Measurements from ENCODE around the gene BRD1.

Gene BRD1

GRCh38 chr22:49749227-49749626, 78.4 kb downstream of the BRD1 start:
- no peak for DNase-seq

GRCh38 chr22:49748514-49748913, 79.2 kb downstream of the BRD1 start:
- DNase-seq = no peak

GRCh38 chr22:49747716-49748115, 80.0 kb downstream of the BRD1 start:
- DNase-seq = no peak

GRCh38 chr22:49747130-49747529, 80.5 kb downstream of the BRD1 start:
- DNase-seq = no peak

- no peak for DNase-seq
These were observed 81.6 kb downstream of the BRD1 start for GRCh38 chr22:49746065-49746464.

- no peak for DNase-seq
These were observed 87.4 kb downstream of the BRD1 start for GRCh38 chr22:49740242-49740641.

GRCh38 chr22:49739138-49739537, 88.5 kb downstream of the BRD1 start:
- no peak for DNase-seq

- DNase-seq = no peak
These were observed 89.1 kb downstream of the BRD1 start for GRCh38 chr22:49738566-49738965.

- no peak for DNase-seq
These were observed 89.7 kb downstream of the BRD1 start for GRCh38 chr22:49738006-49738405.

GRCh38 chr22:49737101-49737551, 90.5 kb downstream of the BRD1 start:
- no peak for DNase-seq

GRCh38 chr22:49736538-49736937, 91.1 kb downstream of the BRD1 start:
- DNase-seq = no peak

GRCh38 chr22:49735901-49736421, 91.7 kb downstream of the BRD1 start:
- no peak for DNase-seq

GRCh38 chr22:49735411-49735900, 92.2 kb downstream of the BRD1 start:
- no peak for DNase-seq

- no peak for DNase-seq
These were observed 92.8 kb downstream of the BRD1 start for GRCh38 chr22:49734882-49735281.

- no peak for DNase-seq
These were observed 93.3 kb downstream of the BRD1 start for GRCh38 chr22:49734390-49734789.

- DNase-seq = no peak
These were observed 94.0 kb downstream of the BRD1 start for GRCh38 chr22:49733631-49734030.

GRCh38 chr22:49730656-49731055, 97.0 kb downstream of the BRD1 start:
- no peak for DNase-seq

GRCh38 chr22:49728570-49729271, 99.0 kb downstream of the BRD1 start:
- no peak for DNase-seq

GRCh38 chr22:49727881-49728569, 99.6 kb downstream of the BRD1 start:
- DNase-seq = no peak

- DNase-seq = no peak
These were observed 100.3 kb downstream of the BRD1 start for GRCh38 chr22:49727191-49727880.

GRCh38 chr22:49726701-49727101, 101.0 kb downstream of the BRD1 start:
- no peak for DNase-seq

GRCh38 chr22:49726022-49726681, 101.5 kb downstream of the BRD1 start:
- DNase-seq = no peak

GRCh38 chr22:49725516-49725915, 102.2 kb downstream of the BRD1 start:
- DNase-seq = no peak
